Transverse colon (tissue), 4 donors: Measurements from ENCODE around the gene PTPRA. TPM values are rescaled to one million over a fixed set of nuclear protein-coding genes. Genes with fewer than 3 reads are reported as not detected.

Experiments
- DNase-seq: peaks from one replicate; pipeline ENCODE4 v3.0.0-alpha.2; 2019
- H3K27ac ChIP-seq, 4 donors: fragments of 200-600 bp; sonication (generic); 2 replicates each; pipeline ENCODE4 v1.5.1; 2016 to 2018; ENCODE audit warnings: inconsistent platforms in 4 of 4
- H3K27me3 ChIP-seq: fragments of 200-600 bp; sonication (generic); 2 replicates; pipeline ENCODE4 v1.5.1; 2017; ENCODE audit warnings: inconsistent platforms
- H3K36me3 ChIP-seq, 4 donors: fragments of 200-600 bp; sonication (generic); 2 replicates each; pipeline ENCODE4 v1.5.1; 2017 to 2019; ENCODE audit warnings: inconsistent platforms in 4 of 4
- H3K4me1 ChIP-seq, 4 donors: fragments of 200-600 bp; sonication (generic); 2 replicates each; pipeline ENCODE4 v1.5.1; 2017 to 2020; ENCODE audit warnings: inconsistent platforms in 4 of 4
- H3K4me3 ChIP-seq, 4 donors: fragments of 200-600 bp; sonication (generic); 1 replicate in 1 of 4; 2 replicates in 3 of 4; pipeline versions ENCODE4 v1.5.1 to v1.6.1; 2017 to 2019; ENCODE audit warnings: inconsistent platforms in 4 of 4
- H3K9me3 ChIP-seq, 2 donors: fragments of 200-600 bp; sonication (generic); 2 replicates each; pipeline ENCODE4 v1.5.1; 2017 to 2019; ENCODE audit warnings: inconsistent platforms in 2 of 2
- CTCF ChIP-seq, 5 experiments: fragments of 200-600 bp in 3 of 5; fragments of 450-650 bp in 2 of 5; sonication (generic) in 3 of 5; IDR thresholded peaks; 1 replicate in 2 of 5; 2 replicates in 3 of 5; pipeline ENCODE4 v1.5.1; 2016 to 2017; ENCODE audit warnings: antibody characterized with exemption in 5 of 5, inconsistent platforms in 3 of 5, mild to moderate bottlenecking in 2 of 5, moderate library complexity in 1 of 5
- EP300 ChIP-seq: sonication (generic); formaldehyde crosslinking; IDR thresholded peaks from one replicate; pipeline ENCODE4 v1.6.1; 2017; ENCODE audit warnings: antibody characterized with exemption, low read depth
- POLR2A ChIP-seq: fragments of 450-650 bp; IDR thresholded peaks from one replicate; pipeline ENCODE4 v1.6.1; 2016; ENCODE audit warnings: antibody characterized with exemption, mild to moderate bottlenecking, moderate library complexity
- POLR2AphosphoS5 ChIP-seq, 3 donors: sonication (generic); formaldehyde crosslinking; IDR thresholded peaks; one replicate each; pipeline ENCODE4 v1.6.1; 2016; ENCODE audit warnings: antibody characterized with exemption in 3 of 3
- WGBS, 2 donors: methylation state at CpG; one replicate each; pipeline ENCODE4 v1.1.5; 2018; ENCODE audit warnings: low coverage in 1 of 2; 5-methylcytosine and 5-hydroxymethylcytosine counted together
- in situ Hi-C, 4 donors: fragments of 200-750 bp; cut with MboI; loops; one replicate each; pipeline versions ENCODE4 v1.15.0 to v1.15.1; 2017; ENCODE audit warnings: low sequenced_read_pairs in 3 of 4, low pct_ligation_motif_present in 1 of 4, low pct_unique_long_range_greater_than_20kb in 1 of 4
- intact Hi-C: fragments of 100-400 bp; cut with DNase I; formaldehyde crosslinking; loops from one replicate; pipeline ENCODE4 v1.15.1; 2023; ENCODE audit warnings: low total_unique reads
- total RNA-seq, 4 donors: library from RNA; depleted of rRNA; stranded (reverse); fragments of >200 nt; gene quantifications; one replicate each; pipeline ENCODE4 v1.1.0, GENCODE V29; 2016

PTPRA gene
- total RNA-seq, 4 donors from 2014 or later, result 32.2 to 55.8 (median 45.8) TPM

GRCh38 chr20:2866236-2866635, 7.0 kb upstream of the PTPRA start:
- Histone ChIP-seq H3K4me1 (peaks cover 0 to 8% (median 2%) of the 10 kb centered on the region in 4 donors), H3K27ac (no peak overlapping the region), H3K36me3 (peaks cover 0 to 10% (median 0%) of the 10 kb centered on the region in 4 donors), H3K4me3 (no peak overlapping the region), H3K9me3 (no peaks in the 10 kb centered on the region), H3K27me3 (peaks cover 10% of the 10 kb centered on the region)
- WGBS, 2 donors, result 91% methylated on average over 11 of the region's 11 CpGs; no CpG with 5 or more reads in 1 of the 2 donors
- in situ Hi-C loops, result no loop called here
- intact Hi-C loops, result no loop called here
- no peak for DNase-seq
- TF ChIP-seq POLR2AphosphoS5 (IDR thresholded peaks at IDR 0.05) (no peak), EP300 (no peak), POLR2A (no peak), CTCF (IDR thresholded peaks at IDR 0.05) (no peak)

- H3K36me3 ChIP-seq, result no peaks in the 10 kb centered on the region
- H3K27ac ChIP-seq, result no peak overlapping the region
- intact Hi-C loops (no loop called here), in situ Hi-C loops (no loop called here)
- H3K4me3 ChIP-seq, result no peak overlapping the region
- H3K27me3 ChIP-seq, result peaks cover 20% of the 10 kb centered on the region
- WGBS, 2 donors, result 70 to 78% methylated on average over 5 to 12 of the region's 12 CpGs
- peak; percentile 34 for DNase-seq
- TF ChIP-seq POLR2AphosphoS5 (IDR thresholded peaks at IDR 0.05) (no peak), POLR2A (no peak), CTCF (IDR thresholded peaks at IDR 0.05) (no peak), EP300 (no peak)
- no peaks in the 10 kb centered on the region for H3K9me3 ChIP-seq
- H3K4me1 ChIP-seq, result peaks cover 0 to 19% (median 12%) of the 10 kb centered on the region in 4 donors
Measured at GRCh38 chr20:2867081-2867864, 6.0 kb upstream of the PTPRA start.

GRCh38 chr20:2869381-2869780, 3.9 kb upstream of the PTPRA start:
- Histone ChIP-seq H3K27me3 (peaks cover 21% of the 10 kb centered on the region), H3K9me3 (no peaks in the 10 kb centered on the region), H3K27ac (no peak overlapping the region), H3K4me1 (peaks cover 0 to 29% (median 18%) of the 10 kb centered on the region in 4 donors), H3K36me3 (no peaks in the 10 kb centered on the region), H3K4me3 (no peak overlapping the region)
- in situ Hi-C loops (no loop called here), intact Hi-C loops (no loop called here)
- TF ChIP-seq POLR2AphosphoS5 (IDR thresholded peaks at IDR 0.05) (no peak), POLR2A (no peak), EP300 (no peak), CTCF (IDR thresholded peaks at IDR 0.05) (no peak)
- 100% methylated on average over 1 to 3 of the region's 3 CpGs for WGBS, 2 donors
- DNase-seq, result no peak

GRCh38 chr20:2871111-2871465, 2.2 kb upstream of the PTPRA start:
- no peaks in the 10 kb centered on the region for H3K9me3 ChIP-seq
- 48% methylated on average over 2 of the region's 2 CpGs; no CpG with 5 or more reads in 1 of the 2 donors for WGBS, 2 donors
- H3K4me3 ChIP-seq, result no peak overlapping the region
- no peak overlapping the region for H3K27ac ChIP-seq
- peaks cover 0 to 45% (median 29%) of the 10 kb centered on the region in 4 donors for H3K4me1 ChIP-seq
- peaks cover 21% of the 10 kb centered on the region for H3K27me3 ChIP-seq
- no peak for DNase-seq
- intact Hi-C loops, result no loop called here
- in situ Hi-C loops, result no loop called here
- H3K36me3 ChIP-seq, result no peaks in the 10 kb centered on the region
- TF ChIP-seq POLR2A (no peak), POLR2AphosphoS5 (IDR thresholded peaks at IDR 0.05) (no peak), EP300 (no peak), CTCF (IDR thresholded peaks at IDR 0.05) (no peak)
